H1 (cell line): ENCODE measurements around the gene GRM7. TPM values are rescaled to one million over a fixed set of nuclear protein-coding genes. Genes with fewer than 3 reads are reported as not detected.

Experiments used
- CTCF ChIA-PET: fragments of 300-600 bp; sonication (Branson Sonifier 250); formaldehyde crosslinking; loops from one replicate; lab custom pipeline; 2021; ENCODE audit not compliant: partially characterized antibody; lab: Charles Lee
- POLR2A ChIA-PET: fragments of 300-600 bp; sonication (Branson Sonifier 250); formaldehyde crosslinking; loops from one replicate; lab custom pipeline; 2021; ENCODE audit warnings: inconsistent platforms; ENCODE audit not compliant: partially characterized antibody; lab: Charles Lee
- DNase-seq, 2 experiments: peaks; one replicate each; pipeline versions ENCODE4 v3.0.0 to v3.0.0-alpha.2; 2010 to 2022; ENCODE audit warnings: low spot score in 2 of 2, low read depth in 1 of 2, mixed read lengths in 1 of 2
- FAIRE-seq: peaks from 2 replicates; lab custom pipeline; 2011; peaks lifted over from hg19 to GRCh38; lab: Jason Lieb, UNC
- H2AFZ ChIP-seq: 2 replicates; pipeline ENCODE4 v1.8.1; 2012; ENCODE audit warnings: low read length, inconsistent platforms
- H2AK5ac ChIP-seq: 2 replicates; pipeline ENCODE4 v1.6.1; 2013; ENCODE audit warnings: low read depth, low read length
- H2BK120ac ChIP-seq: replicated peaks from 2 replicates; pipeline ENCODE3; 2013; ENCODE audit warnings: low read depth, low read length, inconsistent platforms
- H2BK12ac ChIP-seq: 2 replicates; pipeline ENCODE4 v1.6.1; 2013; ENCODE audit warnings: low read depth, low read length
- H2BK15ac ChIP-seq: 2 replicates; pipeline ENCODE4 v1.6.1; 2013; ENCODE audit warnings: low read length
- H2BK20ac ChIP-seq: 2 replicates; pipeline ENCODE4 v1.6.1; 2013; ENCODE audit warnings: low read length
- H2BK5ac ChIP-seq: 2 replicates; pipeline ENCODE4 v1.6.1; 2013; ENCODE audit warnings: low read depth, low read length
- H3K14ac ChIP-seq: 2 replicates; pipeline ENCODE4 v1.6.1; 2013; ENCODE audit warnings: inconsistent platforms; ENCODE audit not compliant: insufficient read length
- H3K18ac ChIP-seq: 2 replicates; pipeline ENCODE4 v1.6.1; 2013; ENCODE audit warnings: low read length; ENCODE audit errors: extremely low read depth
- H3K23ac ChIP-seq: 2 replicates; pipeline ENCODE4 v1.6.1; 2013; ENCODE audit warnings: inconsistent platforms; ENCODE audit not compliant: insufficient read length
- H3K23me2 ChIP-seq: 2 replicates; pipeline ENCODE4 v1.6.1; 2013; ENCODE audit warnings: low read depth, low read length
- H3K27ac ChIP-seq: 2 replicates; pipeline ENCODE4 v1.6.1; 2011; ENCODE audit warnings: low read depth, low read length, inconsistent platforms
- H3K27me3 ChIP-seq, 4 experiments: replicated peaks in 1 of 4; 1 replicate in 1 of 4; 2 replicates in 3 of 4; pipeline versions ENCODE4 v1.6.1 to v1.8.1; 2011 to 2013; ENCODE audit warnings: low read length in 3 of 4, mild to moderate bottlenecking in 3 of 4, inconsistent platforms in 2 of 4, mixed read lengths in 2 of 4, moderate library complexity in 1 of 4; ENCODE audit not compliant: control insufficient read depth in 3 of 4, insufficient read depth in 3 of 4; ENCODE audit errors: extremely low read depth in 1 of 4
- H3K36me3 ChIP-seq, 4 experiments: 2 replicates each; pipeline versions ENCODE4 v1.6.1 to v1.8.1; 2011 to 2013; ENCODE audit warnings: mild to moderate bottlenecking in 4 of 4, low read length in 3 of 4, moderate library complexity in 2 of 4, control low read depth in 1 of 4, inconsistent platforms in 1 of 4; ENCODE audit not compliant: insufficient read depth in 4 of 4, control insufficient read depth in 2 of 4
- H3K4ac ChIP-seq: replicated peaks from 2 replicates; pipeline ENCODE3; 2013; ENCODE audit warnings: low read length, low read depth, mixed read lengths, inconsistent platforms; ENCODE audit not compliant: insufficient read length
- H3K4me1 ChIP-seq, 4 experiments: replicated peaks in 1 of 4; 1 replicate in 1 of 4; 2 replicates in 3 of 4; pipeline versions ENCODE4 v1.6.1 to v1.8.1; 2011 to 2013; ENCODE audit warnings: low read length in 3 of 4, inconsistent platforms in 2 of 4, mixed read lengths in 1 of 4; ENCODE audit not compliant: insufficient read depth in 4 of 4, control insufficient read depth in 3 of 4
- H3K4me2 ChIP-seq, 2 experiments: 2 replicates each; pipeline versions ENCODE4 v1.6.1 to v1.8.1; 2011 to 2013; ENCODE audit warnings: low read depth in 2 of 2, low read length in 2 of 2, control low read depth in 1 of 2, inconsistent platforms in 1 of 2, mild to moderate bottlenecking in 1 of 2; ENCODE audit not compliant: insufficient read depth in 1 of 2
- H3K4me3 ChIP-seq, 4 experiments: fragments of 200-600, 300-600 bp in 1 of 4; sonication (generic), shearing (Covaris generic), sonication (Bioruptor Twin) in 1 of 4; 2 replicates each; pipeline versions ENCODE4 v1.5.1 to v1.8.1; 2011 to 2016; ENCODE audit warnings: low read length in 4 of 4, low read depth in 3 of 4, control low read depth in 2 of 4, inconsistent platforms in 2 of 4, mild to moderate bottlenecking in 2 of 4, mixed read lengths in 1 of 4, moderate library complexity in 1 of 4; ENCODE audit not compliant: insufficient read depth in 2 of 4; ENCODE audit errors: extremely low read depth in 1 of 4
- H3K56ac ChIP-seq: replicated peaks from 2 replicates; pipeline ENCODE3; 2013; ENCODE audit warnings: low read depth, mild to moderate bottlenecking, mixed read lengths, low read length, inconsistent platforms; ENCODE audit not compliant: insufficient read length
- H3K79me1 ChIP-seq: 2 replicates; pipeline ENCODE4 v1.6.1; 2013; ENCODE audit warnings: low read depth, low read length, control low read depth
- H3K79me2 ChIP-seq, 2 experiments: 2 replicates each; pipeline versions ENCODE4 v1.6.1 to v1.8.1; 2012 to 2013; ENCODE audit warnings: low read length in 2 of 2, mild to moderate bottlenecking in 2 of 2, inconsistent platforms in 1 of 2; ENCODE audit not compliant: insufficient read depth in 2 of 2, control insufficient read depth in 1 of 2
- H3K9ac ChIP-seq, 4 experiments: replicated peaks in 1 of 4; 1 replicate in 1 of 4; 2 replicates in 3 of 4; pipeline versions ENCODE4 v1.6.1 to v1.8.1; 2011 to 2013; ENCODE audit warnings: low read depth in 3 of 4, low read length in 3 of 4, control low read depth in 2 of 4, mild to moderate bottlenecking in 2 of 4, moderate library complexity in 2 of 4, inconsistent platforms in 1 of 4; ENCODE audit errors: extremely low read depth in 1 of 4
- H3K9me3 ChIP-seq, 2 experiments: 2 replicates each; pipeline versions ENCODE4 v1.6.1 to v1.8.1; 2012 to 2013; ENCODE audit warnings: mild to moderate bottlenecking in 2 of 2, moderate library complexity in 2 of 2, control low read depth in 1 of 2, inconsistent platforms in 1 of 2, low read depth in 1 of 2, low read length in 1 of 2, mixed read lengths in 1 of 2; ENCODE audit not compliant: insufficient read depth in 2 of 2
- H4K20me1 ChIP-seq, 2 experiments: replicated peaks in 1 of 2; 2 replicates each; pipeline versions ENCODE3 to v1.8.1; 2011 to 2013; ENCODE audit warnings: inconsistent platforms in 2 of 2, low read length in 2 of 2, mild to moderate bottlenecking in 1 of 2; ENCODE audit not compliant: insufficient read depth in 2 of 2, control insufficient read depth in 1 of 2
- H4K5ac ChIP-seq: 2 replicates; pipeline ENCODE4 v1.6.1; 2013; ENCODE audit warnings: low read length, low read depth, mixed read lengths, inconsistent platforms; ENCODE audit not compliant: insufficient read length
- H4K8ac ChIP-seq: 2 replicates; pipeline ENCODE4 v1.8.0; 2013; ENCODE audit warnings: mild to moderate bottlenecking, moderate library complexity, low read length, inconsistent platforms; ENCODE audit not compliant: insufficient read depth; ENCODE audit errors: extremely low read depth
- H4K91ac ChIP-seq: replicated peaks from 2 replicates; pipeline ENCODE3; 2013; ENCODE audit warnings: low read length, mixed read lengths, inconsistent platforms; ENCODE audit not compliant: insufficient read length
- BCL11A ChIP-seq, 2 experiments: IDR thresholded peaks; one replicate each; pipeline ENCODE4 v1.6.1; 2011; ENCODE audit warnings: low read depth in 2 of 2, low read length in 2 of 2, mild to moderate bottlenecking in 2 of 2
- HDAC6 ChIP-seq: IDR thresholded peaks from one replicate; pipeline ENCODE4 v1.7.1; 2012; ENCODE audit warnings: low read depth, mild to moderate bottlenecking, inconsistent platforms, low read length, moderate library complexity
- NRF1 ChIP-seq: IDR thresholded peaks from 2 replicates; pipeline ENCODE4 v1.6.1; 2011; ENCODE audit warnings: mild to moderate bottlenecking, low read depth, low read length, improper control_type of control experiment
- SIX5 ChIP-seq: IDR thresholded peaks from 2 replicates; pipeline ENCODE4 v1.6.1; 2011; ENCODE audit warnings: mild to moderate bottlenecking, low read depth, low read length
- SP1 ChIP-seq: IDR thresholded peaks from 2 replicates; pipeline ENCODE4 v1.6.1; 2011; ENCODE audit warnings: low read depth, low read length
- WGBS, 2 experiments: shearing (Covaris generic) in 1 of 2; methylation state at CpG; one replicate each; pipeline versions ENCODE4 v1.1.6 to v1.1.7; 2013 to 2015; ENCODE audit warnings: low lambda C conversion rate in 2 of 2, mixed read lengths in 2 of 2, inconsistent platforms in 1 of 2, low coverage in 1 of 2, missing lambda C conversion rate in 1 of 2; ENCODE audit not compliant: insufficient replicate concordance in 2 of 2, insufficient coverage in 1 of 2, insufficient read length in 1 of 2; ENCODE audit errors: extremely low coverage in 1 of 2, missing lambda C conversion rate in 1 of 2; 5-methylcytosine and 5-hydroxymethylcytosine counted together
- polyA plus RNA-seq, 7 experiments: library from polyadenylated mRNA; depleted of rRNA in 3 of 7; stranded (reverse) in 5 of 7; unstranded in 2 of 7; fragments of >200 nt in 5 of 7; fragments of 200-250 nt in 2 of 7; gene quantifications; 1 replicate in 5 of 7; 2 replicates in 1 of 7; 4 replicates in 1 of 7; pipeline versions ENCODE4 v1.2.1 to v1.2.3, GENCODE V29; 2011 to 2013; ENCODE audit warnings: missing spikeins in 2 of 7, mixed read lengths in 2 of 7
- total RNA-seq: library from RNA; stranded (reverse); fragmentation: NEBNext Ultra II Directional; extraction: Animal tissue kit (Norgen Biotek cat#: 25700); gene quantifications from 2 replicates; pipeline ENCODE4 v1.2.1, GENCODE V29; 2021

The GRM7 gene
- total and polyA plus RNA-seq, 2 of the 8 experiments (the other 6 are each of a cell fraction or from before 2014, with no cell fraction given): 0.17 to 0.24 TPM

- WGBS, 2 experiments: 92% methylated on average over 5 of the region's 5 CpGs; no CpG with 5 or more reads in 1 of the 2 experiments
- no peak overlapping the region for H3K27ac ChIP-seq
- H2BK15ac ChIP-seq: no peak overlapping the region
- H3K36me3 ChIP-seq: no peaks in the 10 kb centered on the region
- no peak overlapping the region; a peak in 1 of 7 replicates for H3K9ac ChIP-seq
- H2BK20ac ChIP-seq: no peak overlapping the region
- no peaks in the 10 kb centered on the region for H3K79me1 ChIP-seq
- TF ChIP-seq SIX5 (no peak), SP1 (no peak), NRF1 (no peak), HDAC6 (no peak), BCL11A (IDR thresholded peaks at IDR 0.05; ENCODE audit: low read depth in 2 of 2, low read length in 2 of 2) (no peak)
- no peaks in the 10 kb centered on the region for H3K23me2 ChIP-seq
- no peak overlapping the region for H4K5ac ChIP-seq
- no peak overlapping the region for H3K4ac ChIP-seq
- H3K4me3 ChIP-seq: no peak overlapping the region
- no peak overlapping the region for H2AFZ ChIP-seq
- no peak for FAIRE-seq
- DNase-seq: no peak
- H2BK120ac ChIP-seq: no peak overlapping the region
- no peak overlapping the region for H4K8ac ChIP-seq
- no peak overlapping the region for H2BK12ac ChIP-seq
- ChIA-PET CTCF (no interaction called here), POLR2A (no interaction called here)
- no peaks in the 10 kb centered on the region for H3K27me3 ChIP-seq
- H3K23ac ChIP-seq: no peak overlapping the region
- no peak overlapping the region for H3K18ac ChIP-seq
- no peak overlapping the region for H3K14ac ChIP-seq
- no peak overlapping the region for H3K56ac ChIP-seq
- no peaks in the 10 kb centered on the region for H3K79me2 ChIP-seq
- no peaks in the 10 kb centered on the region for H3K9me3 ChIP-seq
- no peaks in the 10 kb centered on the region for H4K20me1 ChIP-seq
- H3K4me1 ChIP-seq: no peaks in the 10 kb centered on the region
- no peak overlapping the region for H2BK5ac ChIP-seq
- no peak overlapping the region for H2AK5ac ChIP-seq
- H4K91ac ChIP-seq: no peak overlapping the region
- no peak overlapping the region for H3K4me2 ChIP-seq
Observed at GRCh38 chr3:7445331-7445730, 584.4 kb downstream of the GRM7 start.
